GM12892 (cell line): ENCODE data around the gene GALNT18.

Source experiments
- POLR2A ChIP-seq: IDR thresholded peaks from 2 replicates; pipeline ENCODE4 v1.6.1; 2011; ENCODE audit warnings: low read depth, low read length, control low read depth
- POLR2AphosphoS5 ChIP-seq: IDR thresholded peaks from 2 replicates; pipeline ENCODE4 v1.6.1; 2011; ENCODE audit warnings: low read depth, low read length, control low read depth
- TAF1 ChIP-seq: IDR thresholded peaks from 2 replicates; pipeline ENCODE4 v1.6.1; 2011; ENCODE audit warnings: low read depth, mild to moderate bottlenecking, control low read depth, low read length, borderline replicate concordance

DNA sequence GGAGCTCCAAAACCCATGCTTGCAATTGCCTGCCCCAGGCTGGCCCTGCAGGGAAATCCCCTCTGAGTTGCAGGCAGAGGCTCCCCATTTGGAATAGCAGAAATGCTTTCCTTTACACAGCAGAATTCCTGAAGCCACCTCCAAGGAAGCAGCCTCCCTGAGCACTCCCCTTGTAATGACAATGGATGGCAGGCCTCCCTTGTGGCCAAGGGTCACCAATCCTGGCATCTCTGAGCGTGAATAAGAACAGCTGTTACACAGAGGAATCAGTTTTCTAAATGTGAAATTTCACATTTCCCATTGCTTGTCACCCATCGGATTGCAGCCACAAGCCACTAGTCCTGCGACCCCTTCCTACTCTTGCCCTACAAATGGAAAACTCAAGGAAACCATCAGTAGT is 107.6 kb downstream of the GALNT18 start:
- TF ChIP-seq POLR2A (no peak), POLR2AphosphoS5 (no peak), TAF1 (no peak)
